RPMI7951 (cell line): ENCODE measurements around the gene NRL. TPM values are rescaled to one million over a fixed set of nuclear protein-coding genes. Genes with fewer than 3 reads are reported as not detected.

Experiments used
- DNase-seq: peaks from one replicate; pipeline ENCODE4 v3.0.0-alpha.2; 2012; ENCODE audit warnings: low read depth
- total RNA-seq: library from RNA; depleted of rRNA; stranded (reverse); fragments of >200 nt; shearing (Covaris generic); gene quantifications from 2 replicates; pipeline ENCODE4 v1.2.3, GENCODE V29; 2014; rRNA removed

NRL gene
- total RNA-seq: 0.60 and 1.5 TPM in 2 replicates

DNA sequence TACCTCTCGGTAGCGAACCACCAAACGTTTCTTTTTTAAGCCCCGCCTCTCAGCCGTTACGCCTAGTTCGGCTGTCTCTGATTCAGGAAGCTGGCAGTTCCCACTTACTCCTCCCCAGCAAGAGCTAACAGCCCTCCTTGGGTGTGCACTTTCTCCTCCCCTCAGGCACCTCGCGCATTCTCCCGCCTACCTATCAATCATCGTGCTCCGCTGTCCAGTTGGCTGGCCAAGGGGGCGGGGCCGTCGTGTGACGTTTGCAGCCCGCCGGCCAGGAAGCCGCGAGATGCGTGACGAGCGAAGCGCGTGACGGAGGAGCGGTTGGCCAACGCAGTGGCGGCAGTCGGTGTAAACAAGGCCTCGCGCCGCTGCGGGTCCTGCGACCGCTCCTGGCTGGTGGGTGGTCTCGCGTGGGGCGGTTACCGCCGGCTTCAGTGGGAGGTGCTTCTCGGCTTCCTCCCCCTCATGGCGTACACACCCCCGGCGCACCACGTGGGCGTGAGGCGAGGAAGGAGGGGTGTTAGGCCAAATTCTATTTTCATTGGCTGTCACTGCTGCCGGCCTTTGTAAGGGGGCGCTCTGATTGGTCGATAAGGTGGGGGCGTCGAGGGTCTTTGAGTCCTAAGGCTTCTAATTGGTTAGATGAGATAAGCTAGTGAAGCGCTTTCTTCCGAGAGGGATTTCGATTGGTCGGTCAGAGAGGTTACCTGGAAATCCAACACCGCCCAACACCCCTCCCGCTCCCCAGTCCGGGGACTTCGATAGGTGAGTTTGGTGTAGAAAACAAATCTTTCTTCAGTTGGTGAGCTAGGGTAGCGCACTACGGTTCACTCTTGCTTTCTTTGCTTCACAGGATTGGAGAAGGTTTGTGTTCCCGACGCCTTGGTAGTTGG lies at the start of gene NRL, which contains the start of gene DCAF11:
TSS of gene NRL (minus strand) at position 418 of the 890 bp plus-strand sequence. CDS start 32,101 bp downstream, outside the sequence.
TSS of gene DCAF11 (plus strand) at position 246 of the 890 bp plus-strand sequence. CDS start 818 bp downstream, outside the sequence.
- DNase-seq: peak; percentile 99

DNA sequence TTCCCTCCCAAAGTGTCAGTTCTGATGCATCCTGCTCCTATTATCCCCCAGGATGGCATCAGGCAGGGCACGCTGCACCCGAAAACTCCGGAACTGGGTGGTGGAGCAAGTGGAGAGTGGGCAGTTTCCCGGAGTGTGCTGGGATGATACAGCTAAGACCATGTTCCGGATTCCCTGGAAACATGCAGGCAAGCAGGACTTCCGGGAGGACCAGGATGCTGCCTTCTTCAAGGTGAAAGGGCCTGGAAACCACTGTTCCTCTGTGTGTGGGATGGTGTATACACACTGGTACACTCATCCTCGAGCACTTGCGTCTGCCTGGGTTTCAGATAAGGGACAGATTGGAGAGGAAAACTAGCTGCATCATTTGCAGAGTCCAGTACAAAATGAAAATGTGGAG lies 47.3 kb upstream of the NRL start:
- DNase-seq: no peak

DNA sequence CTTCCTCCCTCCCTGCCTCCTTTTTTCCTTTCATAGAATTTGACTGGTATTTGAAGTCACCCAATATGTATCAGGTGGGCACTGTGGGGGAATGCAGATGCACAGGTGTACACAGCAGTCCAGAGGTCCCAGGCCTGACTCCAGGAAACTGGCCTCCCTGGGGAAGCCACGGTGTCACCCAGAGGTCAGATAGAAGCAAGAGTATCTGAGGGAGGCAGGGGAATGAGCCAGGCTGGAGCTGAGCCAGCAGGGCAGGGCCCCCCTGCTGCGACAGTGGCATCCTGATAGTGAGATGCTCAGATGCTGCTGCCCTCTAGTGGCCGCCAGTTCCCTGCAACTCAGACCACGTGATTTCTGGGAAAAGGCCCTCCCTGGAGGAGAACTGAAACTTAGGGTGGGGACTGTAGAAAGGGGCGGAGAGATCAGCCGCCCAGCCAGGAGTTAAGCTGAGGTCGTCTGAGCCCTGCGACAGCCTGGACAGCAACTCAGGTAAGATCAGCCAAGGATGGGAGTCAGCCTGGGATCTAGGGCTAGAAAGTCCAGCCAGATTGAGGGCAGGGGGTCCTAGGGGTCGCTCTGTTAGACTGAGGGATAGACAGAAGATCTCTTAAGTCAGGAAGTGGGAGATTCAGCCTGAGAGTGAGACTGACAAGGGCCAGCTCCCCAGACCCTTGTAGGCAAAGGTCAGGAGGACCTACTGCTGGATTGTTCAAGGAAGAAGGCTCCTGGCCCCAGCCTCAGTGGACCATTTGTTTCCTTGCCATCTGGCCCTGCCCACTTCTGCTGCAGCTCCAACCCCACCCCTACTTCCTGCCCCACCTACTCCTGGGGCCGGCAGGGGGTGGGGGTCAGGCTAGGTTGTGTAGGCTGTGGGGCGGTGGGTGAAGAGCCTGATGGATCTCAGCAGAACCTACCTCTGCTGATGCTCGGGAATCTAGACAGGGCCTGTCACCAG lies 46.4 kb upstream of the NRL start, which contains the start of gene IRF9:
TSS of gene IRF9 (plus strand) at position 416 of the 955 bp plus-strand sequence. CDS start 880 bp downstream, outside the sequence.
- DNase-seq: peak; percentile 92

DNA sequence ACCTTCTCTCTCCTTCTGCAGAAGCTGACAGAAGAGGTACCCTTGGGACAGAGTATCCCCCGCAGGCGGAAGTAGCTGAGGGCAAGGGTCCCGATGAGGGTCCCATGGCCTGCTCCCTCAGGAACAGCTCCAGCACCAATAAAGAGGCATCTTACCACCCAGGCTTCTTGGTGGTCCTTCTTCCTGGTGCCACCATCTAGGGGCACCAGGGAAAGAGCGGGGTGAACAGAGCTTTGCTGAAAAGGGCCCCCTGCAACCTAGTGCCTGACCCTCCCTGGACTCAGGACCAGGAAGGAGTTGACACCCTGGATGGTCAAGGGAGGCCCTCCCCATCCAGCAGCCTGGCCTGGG lies 45.7 kb upstream of the NRL start:
- DNase-seq: no peak

DNA sequence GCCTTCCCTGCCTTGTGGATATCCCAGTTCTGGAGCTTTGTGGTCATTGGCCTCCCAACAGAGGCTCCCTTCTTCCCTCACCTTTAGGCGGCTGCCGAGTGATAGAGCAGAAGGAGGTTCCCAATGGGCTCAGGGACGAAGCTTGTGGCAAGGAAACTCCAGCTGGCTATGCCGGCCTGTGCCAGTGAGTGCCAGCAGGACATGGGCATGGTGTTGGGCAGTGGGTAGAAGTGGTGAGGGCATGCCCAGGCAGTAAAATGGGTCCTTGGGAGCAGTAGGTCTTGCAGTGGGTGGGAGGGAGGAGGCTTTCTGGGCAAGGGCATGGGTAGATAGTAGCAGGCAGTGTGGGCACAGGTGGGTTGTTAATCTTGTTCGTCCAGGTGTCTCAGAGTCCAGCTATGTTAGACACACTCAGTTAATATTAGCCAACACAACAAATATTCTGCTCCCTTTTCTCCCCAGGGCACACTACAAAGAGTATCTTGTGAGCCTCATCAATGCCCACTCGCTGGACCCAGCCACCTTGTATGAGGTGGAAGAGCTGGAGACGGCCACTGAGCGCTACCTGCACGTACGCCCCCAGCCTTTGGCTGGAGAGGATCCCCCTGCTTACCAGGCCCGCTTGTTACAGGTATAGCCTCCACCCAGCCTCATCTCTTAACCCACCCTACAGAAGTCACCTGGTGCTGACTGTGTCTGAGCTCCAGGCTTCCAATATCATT lies 45.2 kb upstream of the NRL start:
- no peak for DNase-seq

DNA sequence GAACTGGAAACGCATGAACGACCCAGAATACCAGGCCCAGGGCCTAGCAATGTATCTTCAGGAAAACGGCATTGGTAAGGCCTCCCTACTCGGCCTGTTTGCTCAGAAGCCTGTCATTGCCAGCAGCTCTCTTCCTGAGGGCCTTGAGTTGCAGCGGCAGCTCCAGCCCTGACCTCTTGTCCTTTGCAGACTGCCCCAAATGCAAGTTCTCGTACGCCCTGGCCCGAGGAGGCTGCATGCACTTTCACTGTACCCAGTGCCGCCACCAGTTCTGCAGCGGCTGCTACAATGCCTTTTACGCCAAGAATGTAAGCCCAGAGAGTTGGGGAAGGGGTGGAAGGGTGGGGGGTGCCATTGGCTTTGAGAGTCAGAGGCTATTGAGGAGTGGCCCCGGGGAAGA lies 42.6 kb upstream of the NRL start:
- DNase-seq: no peak

DNA sequence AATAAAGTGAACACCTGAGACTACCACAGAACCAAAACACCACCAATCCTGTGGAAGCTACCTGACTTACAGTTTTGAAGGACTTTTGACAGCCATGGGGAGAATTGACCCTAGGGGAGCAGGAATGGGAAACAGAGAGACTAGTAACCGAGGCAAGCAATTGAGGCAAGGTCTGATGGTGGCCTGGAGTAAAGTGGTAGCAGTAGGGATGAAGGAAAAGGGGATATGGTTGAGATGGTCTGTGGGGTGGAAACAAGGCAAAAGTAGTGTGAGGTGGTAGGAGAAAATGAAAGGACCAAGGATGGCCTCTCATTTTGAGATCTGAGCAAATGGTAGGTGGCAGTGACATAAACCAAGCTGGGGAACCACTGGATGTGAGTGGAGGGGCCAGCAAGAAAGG lies 42.1 kb upstream of the NRL start:
- DNase-seq: no peak

DNA sequence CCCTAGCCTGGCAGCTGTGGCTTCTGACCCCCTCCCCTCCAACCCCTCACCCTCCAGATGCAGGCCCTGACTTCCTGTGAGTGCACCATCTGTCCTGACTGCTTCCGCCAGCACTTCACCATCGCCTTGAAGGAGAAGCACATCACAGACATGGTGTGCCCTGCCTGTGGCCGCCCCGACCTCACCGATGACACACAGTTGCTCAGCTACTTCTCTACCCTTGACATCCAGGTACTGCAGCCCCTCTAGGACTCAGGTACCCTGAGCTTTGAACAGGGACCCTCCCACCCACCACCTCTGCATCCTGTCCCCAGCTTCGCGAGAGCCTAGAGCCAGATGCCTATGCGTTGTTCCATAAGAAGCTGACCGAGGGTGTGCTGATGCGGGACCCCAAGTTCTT lies 40.4 kb upstream of the NRL start:
- no peak for DNase-seq

DNA sequence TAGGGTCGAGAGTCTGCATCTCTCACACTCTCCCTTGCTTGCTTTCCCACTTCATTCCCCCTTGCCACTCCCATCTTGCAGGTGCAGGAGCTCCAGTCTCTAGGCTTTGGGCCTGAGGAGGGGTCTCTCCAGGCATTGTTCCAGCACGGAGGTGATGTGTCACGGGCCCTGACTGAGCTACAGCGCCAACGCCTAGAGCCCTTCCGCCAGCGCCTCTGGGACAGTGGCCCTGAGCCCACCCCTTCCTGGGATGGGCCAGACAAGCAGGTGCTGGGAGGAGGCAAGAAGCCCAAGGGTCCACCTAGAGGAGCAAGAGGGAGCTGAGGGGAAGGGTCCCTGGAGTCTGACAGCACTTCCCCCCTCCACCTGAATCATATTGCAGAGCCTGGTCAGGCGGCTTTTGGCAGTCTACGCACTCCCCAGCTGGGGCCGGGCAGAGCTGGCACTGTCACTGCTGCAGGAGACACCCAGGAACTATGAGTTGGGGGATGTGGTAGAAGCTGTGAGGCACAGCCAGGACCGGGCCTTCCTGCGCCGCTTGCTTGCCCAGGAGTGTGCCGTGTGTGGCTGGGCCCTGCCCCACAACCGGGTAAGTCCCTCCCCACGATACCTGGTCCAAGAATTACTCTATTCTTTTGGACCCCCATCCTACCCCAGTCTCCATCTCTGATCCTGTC lies 36.8 kb upstream of the NRL start:
- no peak for DNase-seq

DNA sequence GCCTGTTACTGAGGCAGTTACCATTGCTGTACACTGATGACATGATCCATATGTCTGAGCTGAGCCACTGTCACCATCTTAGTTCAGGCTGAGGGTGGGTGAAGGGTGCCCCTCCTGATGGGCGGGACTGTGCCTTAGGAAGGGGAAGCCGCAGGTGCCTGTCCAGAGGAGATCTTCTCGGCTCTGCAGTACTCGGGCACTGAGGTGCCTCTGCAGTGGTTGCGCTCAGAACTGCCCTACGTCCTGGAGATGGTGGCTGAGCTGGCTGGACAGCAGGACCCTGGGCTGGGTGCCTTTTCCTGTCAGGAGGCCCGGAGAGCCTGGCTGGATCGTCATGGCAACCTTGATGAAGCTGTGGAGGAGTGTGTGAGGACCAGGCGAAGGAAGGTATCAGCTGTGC lies 36.2 kb upstream of the NRL start:
- no peak for DNase-seq

DNA sequence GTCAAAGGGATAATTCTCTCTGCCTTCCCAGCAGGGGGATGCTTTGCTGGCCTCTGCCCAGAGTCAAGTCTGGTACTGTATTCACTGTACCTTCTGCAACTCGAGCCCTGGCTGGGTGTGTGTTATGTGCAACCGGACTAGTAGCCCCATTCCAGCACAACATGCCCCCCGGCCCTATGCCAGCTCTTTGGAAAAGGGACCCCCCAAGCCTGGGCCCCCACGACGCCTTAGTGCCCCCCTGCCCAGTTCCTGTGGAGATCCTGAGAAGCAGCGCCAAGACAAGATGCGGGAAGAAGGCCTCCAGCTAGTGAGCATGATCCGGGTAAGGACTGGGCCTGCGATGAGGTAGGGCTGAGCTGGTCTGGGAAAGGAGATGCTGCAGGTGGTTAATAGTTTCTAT lies 35.8 kb upstream of the NRL start:
- no peak for DNase-seq

DNA sequence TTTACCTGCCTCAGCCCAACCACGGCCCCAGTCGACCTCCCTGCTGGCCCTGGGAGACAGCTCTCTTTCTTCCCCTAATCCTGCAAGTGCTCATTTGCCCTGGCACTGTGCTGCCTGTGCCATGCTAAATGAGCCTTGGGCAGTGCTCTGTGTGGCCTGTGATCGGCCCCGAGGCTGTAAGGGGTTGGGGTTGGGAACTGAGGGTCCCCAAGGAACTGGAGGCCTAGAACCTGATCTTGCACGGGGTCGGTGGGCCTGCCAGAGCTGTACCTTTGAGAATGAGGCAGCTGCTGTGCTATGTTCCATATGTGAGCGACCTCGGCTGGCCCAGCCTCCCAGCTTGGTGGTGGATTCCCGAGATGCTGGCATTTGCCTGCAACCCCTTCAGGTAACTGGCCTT lies 35.3 kb upstream of the NRL start:
- DNase-seq: no peak

DNA sequence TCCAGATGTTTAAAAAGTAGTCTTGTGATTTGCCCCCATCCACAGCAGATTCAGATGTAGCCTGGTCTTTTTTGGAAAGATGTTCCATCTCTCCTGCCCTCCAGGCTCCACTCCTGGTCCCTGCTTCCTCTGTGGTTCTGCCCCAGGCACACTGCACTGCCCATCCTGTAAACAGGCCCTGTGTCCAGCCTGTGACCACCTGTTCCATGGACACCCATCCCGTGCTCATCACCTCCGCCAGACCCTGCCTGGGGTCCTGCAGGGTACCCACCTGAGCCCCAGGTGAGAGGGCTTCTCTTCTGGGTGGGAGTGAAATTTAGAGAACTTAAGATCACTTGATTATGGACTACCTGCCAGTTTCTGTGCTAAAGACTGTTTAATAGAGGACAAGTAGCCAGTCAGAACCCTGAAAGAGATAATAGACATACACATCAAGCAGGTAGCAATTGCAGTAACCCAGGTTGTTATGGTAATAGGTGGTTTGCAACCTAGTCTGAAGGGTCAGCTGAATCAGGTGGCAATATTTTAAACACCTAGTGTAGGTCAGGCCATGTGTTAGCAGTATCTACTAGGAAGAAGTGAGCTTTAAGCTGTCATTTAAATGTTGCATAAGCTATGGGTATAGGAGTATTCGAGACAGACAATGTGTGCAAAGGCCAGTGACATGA lies 34.7 kb upstream of the NRL start:
- no peak for DNase-seq

DNA sequence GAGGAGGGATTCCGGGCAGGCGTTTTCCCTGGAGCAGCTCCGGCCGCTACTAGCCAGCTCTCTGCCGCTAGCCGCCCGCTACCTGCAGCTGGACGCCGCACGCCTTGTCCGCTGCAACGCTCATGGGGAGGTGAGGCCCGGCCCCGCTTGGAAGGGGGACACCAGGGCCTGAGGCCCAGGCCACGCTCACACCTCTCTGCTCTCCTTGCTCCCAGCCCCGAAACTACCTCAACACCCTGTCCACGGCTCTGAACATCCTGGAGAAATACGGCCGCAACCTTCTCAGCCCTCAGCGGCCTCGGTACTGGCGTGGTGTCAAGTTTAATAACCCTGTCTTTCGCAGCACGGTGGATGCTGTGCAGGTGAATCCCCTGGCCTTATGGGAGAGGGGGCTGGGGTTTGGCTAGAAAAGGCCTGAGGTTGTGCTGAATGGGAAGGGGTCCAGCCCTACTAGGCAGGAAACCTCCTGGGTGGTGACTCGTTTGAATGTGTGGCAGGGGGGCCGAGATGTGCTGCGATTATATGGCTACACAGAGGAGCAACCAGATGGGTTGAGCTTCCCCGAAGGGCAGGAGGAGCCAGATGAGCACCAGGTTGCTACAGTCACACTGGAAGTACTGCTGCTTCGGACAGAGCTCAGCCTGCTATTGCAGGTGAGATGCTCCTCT lies 33.1 kb upstream of the NRL start:
- DNase-seq: no peak

DNA sequence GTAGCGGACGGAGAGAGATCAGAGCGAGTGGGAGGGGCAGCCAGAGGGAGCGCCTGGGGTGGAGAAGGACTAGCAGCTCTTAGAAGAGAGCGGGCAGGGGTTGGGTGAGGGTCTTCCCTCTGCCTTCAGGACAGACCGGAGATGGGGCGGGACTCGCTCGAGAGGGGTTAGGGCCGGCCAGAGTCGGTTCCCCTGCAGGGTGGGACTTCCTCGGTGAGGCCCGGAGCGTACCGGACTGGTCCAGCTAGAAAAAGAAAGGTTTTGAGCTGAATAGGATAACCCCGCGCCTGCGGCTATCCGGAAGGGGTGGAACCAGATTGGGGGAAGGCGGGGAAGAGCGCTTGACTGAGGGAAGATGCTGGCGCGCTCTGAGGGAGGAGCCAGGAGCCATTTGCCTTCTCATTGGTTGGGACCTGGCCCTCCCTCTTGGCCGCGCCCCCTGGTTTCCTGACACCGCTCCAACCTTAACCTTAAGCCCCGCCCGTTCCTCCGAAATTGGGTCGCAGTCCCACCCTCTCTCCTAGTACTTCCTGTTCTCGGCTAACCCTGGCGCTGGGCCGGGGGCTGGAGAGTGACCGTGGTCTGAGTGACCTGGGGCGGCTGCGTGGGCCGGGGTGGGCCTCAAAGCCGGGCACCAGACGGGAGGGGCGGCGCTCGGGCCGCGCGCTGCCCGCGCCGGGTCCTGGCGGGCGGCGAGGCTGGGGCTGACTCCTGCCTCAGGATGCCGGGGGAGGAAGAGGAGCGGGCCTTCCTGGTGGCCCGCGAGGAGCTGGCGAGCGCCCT lies 32.4 kb upstream of the NRL start, which contains the start of gene RNF31:
TSS of gene RNF31 (plus strand) at position 521 of the 783 bp plus-strand sequence. CDS start at position 722, 201 bp downstream.
- DNase-seq: peak; percentile 98

DNA sequence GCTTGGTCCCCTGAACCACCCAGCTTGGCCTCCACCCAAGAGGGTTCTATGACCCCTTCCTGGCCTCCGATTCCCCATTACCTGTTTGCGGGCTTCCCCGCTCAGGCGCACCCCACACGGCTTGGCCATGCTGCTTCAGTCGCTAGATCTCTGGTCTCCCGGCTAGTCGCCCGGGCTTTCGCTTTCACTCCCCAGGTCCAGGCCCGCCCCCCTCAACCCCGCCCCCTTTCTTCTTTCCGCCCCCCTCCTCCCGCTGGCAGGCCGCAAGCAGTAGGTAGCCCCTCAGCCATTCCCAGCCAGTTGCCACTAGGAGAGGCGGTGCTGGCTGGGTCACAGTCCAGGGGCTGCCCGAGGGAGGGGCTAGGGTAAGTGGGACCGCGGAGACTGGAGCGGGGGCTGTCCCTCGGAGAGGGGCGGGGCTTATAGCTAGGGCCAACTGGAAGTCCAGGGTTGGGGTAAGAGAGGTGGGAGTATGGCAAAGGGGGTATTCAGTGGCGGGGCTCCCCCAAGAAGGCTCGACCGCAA lies 31.8 kb upstream of the NRL start, which contains the start of gene PSME2:
TSS of gene PSME2 (minus strand) at position 158 of the 525 bp plus-strand sequence. CDS start at position 129, 29 bp downstream.
- DNase-seq: peak; percentile 97

DNA sequence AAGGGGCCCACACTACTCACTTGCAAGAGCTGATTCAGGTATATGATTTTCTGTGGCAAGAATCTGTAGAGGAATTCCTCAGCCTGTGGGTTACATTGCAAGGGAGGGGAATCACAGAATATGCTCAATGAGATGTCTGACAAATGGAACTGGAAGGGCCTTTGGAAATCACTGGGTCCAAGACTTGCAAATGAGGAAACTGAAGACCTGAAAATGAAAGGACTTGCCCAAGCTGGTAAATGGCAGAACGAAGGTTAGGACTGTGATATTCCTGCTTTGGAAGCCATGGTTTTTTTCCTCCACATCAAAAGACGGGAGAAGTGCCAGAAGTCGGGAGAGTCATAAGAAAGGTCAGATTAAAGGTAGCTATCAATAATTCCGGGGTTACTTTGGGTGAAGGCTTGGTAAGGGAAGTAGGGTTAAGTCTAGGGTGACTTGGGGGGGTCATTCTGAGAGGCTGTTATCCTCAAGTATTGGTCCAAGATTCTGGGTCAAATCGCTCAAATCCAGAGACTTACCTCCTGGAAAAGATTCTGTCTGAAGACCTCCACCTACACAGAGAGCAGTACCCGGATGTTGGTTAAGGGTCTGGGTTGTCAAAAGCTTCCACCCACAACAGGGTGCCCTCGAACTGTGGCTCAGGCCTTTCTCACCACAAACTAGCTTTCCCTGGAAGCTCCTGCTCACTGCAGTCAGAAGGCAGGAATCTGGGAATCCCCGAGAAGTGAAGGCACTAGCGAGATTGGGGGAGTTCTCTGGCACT lies 31.1 kb upstream of the NRL start:
- DNase-seq: no peak

DNA sequence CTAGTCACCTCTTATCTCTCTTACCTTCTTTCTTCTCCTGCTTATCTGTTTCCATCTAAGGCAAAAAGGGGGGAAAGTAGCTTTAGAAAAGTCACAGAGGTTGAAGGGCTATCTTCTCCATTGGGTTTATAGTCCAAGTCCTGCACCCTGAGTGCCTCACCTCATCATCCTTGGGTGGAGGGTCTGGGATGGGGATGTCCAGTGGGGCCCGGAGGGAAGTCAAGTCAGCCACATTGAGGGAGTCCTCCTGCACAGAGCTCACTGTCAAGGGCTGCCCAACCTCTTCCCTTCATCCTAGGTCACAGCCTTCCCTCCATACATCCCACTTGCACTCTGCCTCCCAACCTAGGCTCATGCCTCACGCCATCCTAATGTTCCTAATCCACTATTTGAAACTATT lies 30.5 kb upstream of the NRL start:
- no peak for DNase-seq
